ENCODE measurements around the gene ZBTB7C.

Gene ZBTB7C

GRCh38 chr18:48157956-48158355, 251.2 kb downstream of the ZBTB7C start:
- Histone ChIP-seq H3K27ac (ENCODE audit: low read depth, low read length) (no peak overlapping the region), H3K9ac (ENCODE audit: low read length in 5 of 5) (no peak overlapping the region), H3K27me3 (ENCODE audit: control insufficient read depth in 5 of 5, insufficient read depth in 4 of 5, low read length in 5 of 5) (no peaks in the 10 kb centered on the region), H3K9me3 (ENCODE audit: control insufficient read depth in 5 of 5, low read length in 5 of 5) (no peaks in the 10 kb centered on the region), H3K36me3 (ENCODE audit: control insufficient read depth in 5 of 5, insufficient read depth in 5 of 5, low read length in 5 of 5) (no peaks in the 10 kb centered on the region), H3K4me1 (ENCODE audit: control insufficient read depth in 5 of 5, insufficient read depth in 5 of 5, low read length in 5 of 5) (peaks cover 2 to 28% (median 19%) of the 10 kb centered on the region in 5 donors), H3K4me3 (ENCODE audit: low read depth in 1 of 5, low read length in 5 of 5) (no peak overlapping the region)

DNA sequence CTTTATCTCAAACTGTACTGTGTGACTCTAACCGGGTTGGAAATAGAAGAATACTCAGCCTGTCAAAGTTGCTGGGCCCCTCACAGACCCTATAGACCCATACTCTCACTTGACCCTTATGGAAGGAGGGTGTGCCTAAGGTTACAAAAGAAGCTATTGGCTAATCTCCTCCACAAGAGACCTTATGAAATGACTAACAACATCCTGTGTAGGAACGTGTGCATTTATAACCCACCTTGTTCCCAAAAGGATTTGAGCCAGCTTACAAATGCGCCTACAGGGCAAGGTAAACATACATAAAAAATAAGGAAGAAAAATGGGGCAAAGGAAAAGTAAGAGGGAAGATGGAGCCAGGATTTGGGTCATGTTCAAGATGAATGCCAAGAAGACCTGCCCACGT, 253.3 kb downstream of the ZBTB7C start:
- Histone ChIP-seq H3K4me3 (ENCODE audit: low read depth in 1 of 5, low read length in 5 of 5) (no peak overlapping the region), H3K4me1 (ENCODE audit: control insufficient read depth in 5 of 5, insufficient read depth in 5 of 5, low read length in 5 of 5) (peaks cover 0 to 21% (median 14%) of the 10 kb centered on the region in 5 donors), H3K36me3 (ENCODE audit: control insufficient read depth in 5 of 5, insufficient read depth in 5 of 5, low read length in 5 of 5) (no peaks in the 10 kb centered on the region), H3K27me3 (ENCODE audit: control insufficient read depth in 5 of 5, insufficient read depth in 4 of 5, low read length in 5 of 5) (no peaks in the 10 kb centered on the region), H3K27ac (ENCODE audit: low read depth, low read length) (no peak overlapping the region), H3K9ac (ENCODE audit: low read length in 5 of 5) (no peak overlapping the region), H3K9me3 (ENCODE audit: control insufficient read depth in 5 of 5, low read length in 5 of 5) (no peaks in the 10 kb centered on the region)

GRCh38 chr18:48154828-48155227, 254.4 kb downstream of the ZBTB7C start:
- Histone ChIP-seq H3K36me3 (ENCODE audit: control insufficient read depth in 5 of 5, insufficient read depth in 5 of 5, low read length in 5 of 5) (no peaks in the 10 kb centered on the region), H3K9ac (ENCODE audit: low read length in 5 of 5) (no peak overlapping the region), H3K9me3 (ENCODE audit: control insufficient read depth in 5 of 5, low read length in 5 of 5) (no peaks in the 10 kb centered on the region), H3K27ac (ENCODE audit: low read depth, low read length) (no peak overlapping the region), H3K4me3 (ENCODE audit: low read depth in 1 of 5, low read length in 5 of 5) (no peak overlapping the region), H3K27me3 (ENCODE audit: control insufficient read depth in 5 of 5, insufficient read depth in 4 of 5, low read length in 5 of 5) (no peaks in the 10 kb centered on the region), H3K4me1 (ENCODE audit: control insufficient read depth in 5 of 5, insufficient read depth in 5 of 5, low read length in 5 of 5) (peaks cover 0 to 18% (median 10%) of the 10 kb centered on the region in 5 donors)

DNA sequence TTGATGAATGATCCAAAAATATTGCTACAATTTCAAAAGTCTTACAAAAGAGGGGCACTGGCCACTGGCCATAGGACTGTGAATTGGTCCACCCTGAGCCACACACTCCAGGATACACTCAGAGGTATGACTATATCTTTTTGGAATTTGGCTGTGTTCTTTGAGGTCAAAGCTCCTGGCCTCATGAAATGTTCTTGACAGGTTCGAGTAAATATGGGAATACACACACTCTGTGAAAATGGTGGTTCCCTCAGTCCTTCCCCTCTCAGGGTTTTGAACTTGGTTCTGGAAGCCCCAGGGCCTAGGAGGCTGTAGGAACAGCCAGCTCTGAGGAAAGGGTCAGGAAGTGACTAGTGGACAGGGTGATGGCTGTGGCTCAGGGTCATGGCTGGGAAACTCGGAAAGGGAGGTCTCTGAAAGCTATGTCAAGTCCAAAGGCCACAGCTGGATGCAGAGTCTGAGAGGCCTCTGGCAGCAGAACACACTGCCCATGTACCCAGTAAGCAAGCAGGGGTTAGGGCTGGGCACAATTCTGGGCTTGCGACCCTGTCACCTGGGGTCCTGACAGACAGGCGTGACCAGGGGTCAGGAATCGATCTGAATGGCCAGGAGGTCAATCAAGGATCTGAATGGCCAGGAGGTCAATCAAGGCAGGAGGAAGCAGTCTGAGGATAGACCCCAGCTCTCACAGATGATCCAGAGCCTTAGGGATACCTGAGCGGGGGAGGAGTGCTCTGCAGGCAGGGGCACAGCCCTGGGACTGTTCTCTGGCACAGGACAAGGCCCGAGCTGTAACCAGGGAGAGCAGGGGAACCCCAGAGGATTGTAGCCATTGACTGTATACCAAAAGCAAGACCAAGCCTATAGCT, 255.3 kb downstream of the ZBTB7C start:
- H3K9me3 ChIP-seq (ENCODE audit: control insufficient read depth in 5 of 5, low read length in 5 of 5) = no peaks in the 10 kb centered on the region
- H3K4me1 ChIP-seq (ENCODE audit: control insufficient read depth in 5 of 5, insufficient read depth in 5 of 5, low read length in 5 of 5) = peaks cover 0 to 18% (median 10%) of the 10 kb centered on the region in 5 donors
- no peak overlapping the region for H3K4me3 ChIP-seq (ENCODE audit: low read depth in 1 of 5, low read length in 5 of 5)
- no peaks in the 10 kb centered on the region for H3K36me3 ChIP-seq (ENCODE audit: control insufficient read depth in 5 of 5, insufficient read depth in 5 of 5, low read length in 5 of 5)
- no peak overlapping the region for H3K9ac ChIP-seq (ENCODE audit: low read length in 5 of 5)
- no peak overlapping the region for H3K27ac ChIP-seq (ENCODE audit: low read depth, low read length)
- no peaks in the 10 kb centered on the region for H3K27me3 ChIP-seq (ENCODE audit: control insufficient read depth in 5 of 5, insufficient read depth in 4 of 5, low read length in 5 of 5)

GRCh38 chr18:48152549-48152948, 256.6 kb downstream of the ZBTB7C start:
- H3K9ac ChIP-seq (ENCODE audit: low read length in 5 of 5) = no peak overlapping the region
- H3K4me3 ChIP-seq (ENCODE audit: low read depth in 1 of 5, low read length in 5 of 5) = no peak overlapping the region
- H3K27me3 ChIP-seq (ENCODE audit: control insufficient read depth in 5 of 5, insufficient read depth in 4 of 5, low read length in 5 of 5) = no peaks in the 10 kb centered on the region
- peaks cover 0 to 18% (median 10%) of the 10 kb centered on the region in 5 donors for H3K4me1 ChIP-seq (ENCODE audit: control insufficient read depth in 5 of 5, insufficient read depth in 5 of 5, low read length in 5 of 5)
- H3K36me3 ChIP-seq (ENCODE audit: control insufficient read depth in 5 of 5, insufficient read depth in 5 of 5, low read length in 5 of 5) = no peaks in the 10 kb centered on the region
- H3K9me3 ChIP-seq (ENCODE audit: control insufficient read depth in 5 of 5, low read length in 5 of 5) = no peaks in the 10 kb centered on the region
- H3K27ac ChIP-seq (ENCODE audit: low read depth, low read length) = no peak overlapping the region

GRCh38 chr18:48151421-48152065, 257.6 kb downstream of the ZBTB7C start:
- no peaks in the 10 kb centered on the region for H3K9me3 ChIP-seq (ENCODE audit: control insufficient read depth in 5 of 5, low read length in 5 of 5)
- H3K9ac ChIP-seq (ENCODE audit: low read length in 5 of 5) = no peak overlapping the region
- H3K27ac ChIP-seq (ENCODE audit: low read depth, low read length) = no peak overlapping the region
- no peaks in the 10 kb centered on the region for H3K27me3 ChIP-seq (ENCODE audit: control insufficient read depth in 5 of 5, insufficient read depth in 4 of 5, low read length in 5 of 5)
- peaks cover 0 to 18% (median 10%) of the 10 kb centered on the region in 5 donors for H3K4me1 ChIP-seq (ENCODE audit: control insufficient read depth in 5 of 5, insufficient read depth in 5 of 5, low read length in 5 of 5)
- H3K4me3 ChIP-seq (ENCODE audit: low read depth in 1 of 5, low read length in 5 of 5) = no peak overlapping the region
- no peaks in the 10 kb centered on the region for H3K36me3 ChIP-seq (ENCODE audit: control insufficient read depth in 5 of 5, insufficient read depth in 5 of 5, low read length in 5 of 5)

DNA sequence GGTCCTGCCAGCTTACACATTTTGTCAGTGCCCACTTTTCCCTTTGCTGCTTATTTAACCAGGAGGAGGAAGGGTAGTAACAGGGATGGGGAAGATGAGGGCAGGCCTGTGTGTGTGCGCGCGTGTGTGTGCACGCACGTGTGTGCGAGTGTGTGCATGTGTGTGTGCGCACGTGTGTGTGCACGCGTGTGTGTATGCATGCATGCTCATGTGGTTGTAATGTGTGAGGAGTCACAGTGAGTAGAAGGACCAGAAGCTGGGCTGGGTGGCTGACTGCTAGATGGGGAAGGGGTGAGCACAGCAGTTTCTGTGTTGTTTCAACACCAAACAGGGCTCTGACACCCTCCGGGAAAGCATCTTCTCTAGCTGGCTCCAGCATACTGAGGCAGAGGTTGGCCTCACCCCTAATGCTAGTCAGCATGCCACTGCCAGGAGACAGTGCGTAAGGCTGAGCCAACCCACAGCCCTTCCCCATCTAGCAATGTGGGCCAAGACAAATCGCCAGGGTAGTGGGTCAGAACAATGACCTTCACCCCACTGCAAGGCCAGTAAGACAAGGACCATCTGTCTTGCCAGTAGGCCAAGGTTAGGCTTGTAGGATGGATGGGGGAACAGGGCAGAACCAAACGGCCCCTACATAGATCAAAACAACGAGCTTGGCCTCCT, 260.0 kb downstream of the ZBTB7C start:
- Histone ChIP-seq H3K4me3 (ENCODE audit: low read depth in 1 of 5, low read length in 5 of 5) (no peak overlapping the region), H3K9me3 (ENCODE audit: control insufficient read depth in 5 of 5, low read length in 5 of 5) (no peaks in the 10 kb centered on the region), H3K36me3 (ENCODE audit: control insufficient read depth in 5 of 5, insufficient read depth in 5 of 5, low read length in 5 of 5) (no peaks in the 10 kb centered on the region), H3K4me1 (ENCODE audit: control insufficient read depth in 5 of 5, insufficient read depth in 5 of 5, low read length in 5 of 5) (peaks cover 0 to 16% (median 10%) of the 10 kb centered on the region in 5 donors), H3K27me3 (ENCODE audit: control insufficient read depth in 5 of 5, insufficient read depth in 4 of 5, low read length in 5 of 5) (no peaks in the 10 kb centered on the region), H3K9ac (ENCODE audit: low read length in 5 of 5) (no peak overlapping the region), H3K27ac (ENCODE audit: low read depth, low read length) (no peak overlapping the region)

DNA sequence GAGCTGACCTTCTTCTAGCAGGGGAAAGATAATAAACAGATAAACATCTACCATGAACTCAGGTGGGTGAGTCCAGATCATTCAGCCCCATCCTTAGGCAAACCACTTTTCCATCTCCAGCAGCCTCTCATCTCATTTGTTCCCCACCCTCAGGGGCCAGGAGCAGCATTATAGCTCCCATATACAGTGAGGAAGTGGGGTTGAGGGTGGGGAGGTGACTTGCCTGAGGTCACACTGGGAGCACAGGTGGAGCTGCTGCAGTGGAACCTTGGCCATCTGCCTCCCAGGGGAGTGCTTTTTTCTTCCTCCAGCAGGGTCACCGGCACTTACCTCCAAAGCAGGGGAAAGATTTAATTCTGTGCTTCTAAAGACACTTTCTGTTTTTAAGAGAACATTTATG, 266.2 kb downstream of the ZBTB7C start:
- Histone ChIP-seq H3K27me3 (ENCODE audit: control insufficient read depth in 5 of 5, insufficient read depth in 4 of 5, low read length in 5 of 5) (peaks cover 0 to 8% (median under 1%) of the 10 kb centered on the region in 5 donors), H3K4me1 (ENCODE audit: control insufficient read depth in 5 of 5, insufficient read depth in 5 of 5, low read length in 5 of 5) (peaks cover 0 to 10% (median 0%) of the 10 kb centered on the region in 5 donors)

DNA sequence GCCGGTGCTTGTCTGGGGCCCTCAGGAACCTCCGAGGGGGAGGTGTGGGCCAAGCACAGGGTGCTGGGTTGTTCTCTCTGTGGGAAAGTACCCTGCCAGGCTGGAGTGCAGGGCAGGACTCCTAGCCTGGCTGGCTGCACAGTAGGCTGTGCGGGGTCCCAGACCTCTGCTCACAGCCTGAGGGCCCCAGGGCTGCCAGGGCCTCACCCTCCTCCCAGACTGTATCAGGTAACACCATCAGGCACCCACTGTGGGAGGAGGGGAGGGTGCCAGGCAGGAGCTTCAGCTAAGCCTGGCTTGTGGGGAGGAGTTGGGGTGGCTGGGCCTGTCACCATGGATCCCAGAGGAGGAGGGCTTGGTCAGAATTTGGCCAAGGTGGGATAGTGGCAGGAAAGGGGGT, 266.8 kb downstream of the ZBTB7C start:
- H3K27me3 ChIP-seq (ENCODE audit: control insufficient read depth in 5 of 5, insufficient read depth in 4 of 5, low read length in 5 of 5) = peaks cover 0 to 8% (median 4%) of the 10 kb centered on the region in 5 donors
- H3K27ac ChIP-seq (ENCODE audit: low read depth, low read length) = no peak overlapping the region
- H3K9ac ChIP-seq (ENCODE audit: low read length in 5 of 5) = no peak overlapping the region
- no peak overlapping the region for H3K4me3 ChIP-seq (ENCODE audit: low read depth in 1 of 5, low read length in 5 of 5)
- peaks cover 0 to 10% (median 0%) of the 10 kb centered on the region in 5 donors for H3K4me1 ChIP-seq (ENCODE audit: control insufficient read depth in 5 of 5, insufficient read depth in 5 of 5, low read length in 5 of 5)
- no peaks in the 10 kb centered on the region for H3K9me3 ChIP-seq (ENCODE audit: control insufficient read depth in 5 of 5, low read length in 5 of 5)
- no peaks in the 10 kb centered on the region for H3K36me3 ChIP-seq (ENCODE audit: control insufficient read depth in 5 of 5, insufficient read depth in 5 of 5, low read length in 5 of 5)

More for the DNA sequence above, 266.2 kb downstream of the ZBTB7C start:
- no peak overlapping the region for H3K9ac ChIP-seq (ENCODE audit: low read length in 5 of 5)
- H3K27ac ChIP-seq (ENCODE audit: low read depth, low read length) = no peak overlapping the region
- H3K4me3 ChIP-seq (ENCODE audit: low read depth in 1 of 5, low read length in 5 of 5) = no peak overlapping the region
- H3K9me3 ChIP-seq (ENCODE audit: control insufficient read depth in 5 of 5, low read length in 5 of 5) = no peaks in the 10 kb centered on the region
- H3K36me3 ChIP-seq (ENCODE audit: control insufficient read depth in 5 of 5, insufficient read depth in 5 of 5, low read length in 5 of 5) = no peaks in the 10 kb centered on the region

- peaks cover 0 to 8% (median 6%) of the 10 kb centered on the region in 5 donors for H3K27me3 ChIP-seq (ENCODE audit: control insufficient read depth in 5 of 5, insufficient read depth in 4 of 5, low read length in 5 of 5)
- H3K4me3 ChIP-seq (ENCODE audit: low read depth in 1 of 5, low read length in 5 of 5) = no peak overlapping the region
- H3K9ac ChIP-seq (ENCODE audit: low read length in 5 of 5) = no peak overlapping the region
- no peaks in the 10 kb centered on the region for H3K36me3 ChIP-seq (ENCODE audit: control insufficient read depth in 5 of 5, insufficient read depth in 5 of 5, low read length in 5 of 5)
- H3K9me3 ChIP-seq (ENCODE audit: control insufficient read depth in 5 of 5, low read length in 5 of 5) = no peaks in the 10 kb centered on the region
- H3K27ac ChIP-seq (ENCODE audit: low read depth, low read length) = no peak overlapping the region
- H3K4me1 ChIP-seq (ENCODE audit: control insufficient read depth in 5 of 5, insufficient read depth in 5 of 5, low read length in 5 of 5) = peaks cover 0 to 23% (median 15%) of the 10 kb centered on the region in 5 donors
These were observed 268.5 kb downstream of the ZBTB7C start for GRCh38 chr18:48140731-48141130.
